NCI-H748 treated with DMSO at 0.1 percent for 48 hours (cell line): ENCODE measurements around the gene N4BP2.

Experiments used
- DNase-seq: peaks from one replicate; lab custom pipeline; 2025; lab: John Stamatoyannopoulos, UW

The N4BP2 gene

GRCh38 chr4:40192114-40193015 lies 135.7 kb downstream of the N4BP2 start:
- DNase-seq, result no peak

GRCh38 chr4:40193016-40193571 lies 136.4 kb downstream of the N4BP2 start:
- DNase-seq, result no peak

GRCh38 chr4:40193578-40193977 lies 136.9 kb downstream of the N4BP2 start:
- no peak for DNase-seq

- no peak for DNase-seq
Observed at GRCh38 chr4:40194602-40195161, 138.0 kb downstream of the N4BP2 start.

- no peak for DNase-seq
Observed at GRCh38 chr4:40195182-40196177, 138.8 kb downstream of the N4BP2 start.

- no peak for DNase-seq
Observed at GRCh38 chr4:40196272-40196671, 139.6 kb downstream of the N4BP2 start.

GRCh38 chr4:40196724-40197281 lies 140.2 kb downstream of the N4BP2 start, which contains the start of gene RHOH:
Gene RHOH (plus strand): TSS chr4:40197031. CDS start chr4:40243387, 46,356 bp downstream.
- no peak for DNase-seq

GRCh38 chr4:40197879-40198689 lies 141.4 kb downstream of the N4BP2 start:
- no peak for DNase-seq

- no peak for DNase-seq
Observed at GRCh38 chr4:40199179-40199670, 142.6 kb downstream of the N4BP2 start.

- DNase-seq, result no peak
Observed at GRCh38 chr4:40199999-40200874, 143.6 kb downstream of the N4BP2 start.

GRCh38 chr4:40200875-40201801 lies 144.5 kb downstream of the N4BP2 start:
- peak; percentile 4 for DNase-seq

- no peak for DNase-seq
Observed at GRCh38 chr4:40201898-40202297, 145.2 kb downstream of the N4BP2 start.

- no peak for DNase-seq
Observed at GRCh38 chr4:40202474-40202873, 145.8 kb downstream of the N4BP2 start.

- no peak for DNase-seq
Observed at GRCh38 chr4:40204507-40205258, 148.0 kb downstream of the N4BP2 start.

- DNase-seq, result no peak
Observed at GRCh38 chr4:40205259-40206198, 148.9 kb downstream of the N4BP2 start.

- DNase-seq, result no peak
Observed at GRCh38 chr4:40206426-40206825, 149.8 kb downstream of the N4BP2 start.
